Measurements from ENCODE around the gene TNS2. TPM values are rescaled to one million over a fixed set of nuclear protein-coding genes. Genes with fewer than 3 reads are reported as not detected.

The TNS2 gene
- total RNA-seq, 4 donors from 2014 or later, result 173 to 226 (median 202) TPM

- Histone ChIP-seq H3K9me3 (no peaks in the 10 kb centered on the region), H3K27me3 (no peaks in the 10 kb centered on the region), H3K27ac (replicated peaks in 1 of 4) (peak overlapping the region; percentile 7 to 95 (median 88)), H3K4me1 (peaks cover 53 to 91% (median 89%) of the 10 kb centered on the region in 4 donors), H3K36me3 (peaks cover 25 to 47% (median 32%) of the 10 kb centered on the region in 4 donors), H3K4me3 (no peak overlapping the region)
- DNase-seq (ENCODE audit: extremely low spot score), result no peak
- 88% methylated on average over 3 of the region's 3 CpGs for WGBS
- TF ChIP-seq, protein P1, sequence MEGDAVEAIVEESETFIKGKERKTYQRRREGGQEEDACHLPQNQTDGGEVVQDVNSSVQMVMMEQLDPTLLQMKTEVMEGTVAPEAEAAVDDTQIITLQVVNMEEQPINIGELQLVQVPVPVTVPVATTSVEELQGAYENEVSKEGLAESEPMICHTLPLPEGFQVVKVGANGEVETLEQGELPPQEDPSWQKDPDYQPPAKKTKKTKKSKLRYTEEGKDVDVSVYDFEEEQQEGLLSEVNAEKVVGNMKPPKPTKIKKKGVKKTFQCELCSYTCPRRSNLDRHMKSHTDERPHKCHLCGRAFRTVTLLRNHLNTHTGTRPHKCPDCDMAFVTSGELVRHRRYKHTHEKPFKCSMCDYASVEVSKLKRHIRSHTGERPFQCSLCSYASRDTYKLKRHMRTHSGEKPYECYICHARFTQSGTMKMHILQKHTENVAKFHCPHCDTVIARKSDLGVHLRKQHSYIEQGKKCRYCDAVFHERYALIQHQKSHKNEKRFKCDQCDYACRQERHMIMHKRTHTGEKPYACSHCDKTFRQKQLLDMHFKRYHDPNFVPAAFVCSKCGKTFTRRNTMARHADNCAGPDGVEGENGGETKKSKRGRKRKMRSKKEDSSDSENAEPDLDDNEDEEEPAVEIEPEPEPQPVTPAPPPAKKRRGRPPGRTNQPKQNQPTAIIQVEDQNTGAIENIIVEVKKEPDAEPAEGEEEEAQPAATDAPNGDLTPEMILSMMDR (IDR thresholded peaks at IDR 0.05), result no peak
- TF ChIP-seq EP300 (IDR thresholded peaks at IDR 0.05) (no peak), POLR2AphosphoS5 (IDR thresholded peaks at IDR 0.05) (no peak), POLR2A (IDR thresholded peaks at IDR 0.05; ENCODE audit: low read depth) (no peak)
- intact Hi-C loops (cut with DNase I), result loop anchor here (10.0 kb wide), 1 partner anchor 78 kb away; no protein-coding TSS in a partner anchor
These were observed 26.6 kb downstream of the TNS2 start for GRCh38 chr12:53076461-53076860.

- 96% methylated on average over 8 of the region's 8 CpGs for WGBS
- no peak for DNase-seq (ENCODE audit: extremely low spot score)
- peaks cover 47 to 85% (median 83%) of the 10 kb centered on the region in 4 donors for H3K4me1 ChIP-seq
- H3K36me3 ChIP-seq, result peaks cover 25 to 47% (median 32%) of the 10 kb centered on the region in 4 donors
- H3K27ac ChIP-seq (replicated peaks in 1 of 4), result peak overlapping the region in 3 of 4 donors; percentile 94 to 96 (median 95)
- TF ChIP-seq POLR2A (IDR thresholded peaks at IDR 0.05; ENCODE audit: low read depth) (no peak), POLR2AphosphoS5 (IDR thresholded peaks at IDR 0.05) (no peak), EP300 (IDR thresholded peaks at IDR 0.05) (no peak)
- TF ChIP-seq, protein P1 (IDR thresholded peaks at IDR 0.05), result no peak
- no peaks in the 10 kb centered on the region for H3K27me3 ChIP-seq
- intact Hi-C loops (cut with DNase I), result loop anchor here (10.0 kb wide), 1 partner anchor 78 kb away; no protein-coding TSS in a partner anchor
- no peak overlapping the region for H3K4me3 ChIP-seq
- no peaks in the 10 kb centered on the region for H3K9me3 ChIP-seq
These were observed 27.2 kb downstream of the TNS2 start for GRCh38 chr12:53077030-53077429.

DNA sequence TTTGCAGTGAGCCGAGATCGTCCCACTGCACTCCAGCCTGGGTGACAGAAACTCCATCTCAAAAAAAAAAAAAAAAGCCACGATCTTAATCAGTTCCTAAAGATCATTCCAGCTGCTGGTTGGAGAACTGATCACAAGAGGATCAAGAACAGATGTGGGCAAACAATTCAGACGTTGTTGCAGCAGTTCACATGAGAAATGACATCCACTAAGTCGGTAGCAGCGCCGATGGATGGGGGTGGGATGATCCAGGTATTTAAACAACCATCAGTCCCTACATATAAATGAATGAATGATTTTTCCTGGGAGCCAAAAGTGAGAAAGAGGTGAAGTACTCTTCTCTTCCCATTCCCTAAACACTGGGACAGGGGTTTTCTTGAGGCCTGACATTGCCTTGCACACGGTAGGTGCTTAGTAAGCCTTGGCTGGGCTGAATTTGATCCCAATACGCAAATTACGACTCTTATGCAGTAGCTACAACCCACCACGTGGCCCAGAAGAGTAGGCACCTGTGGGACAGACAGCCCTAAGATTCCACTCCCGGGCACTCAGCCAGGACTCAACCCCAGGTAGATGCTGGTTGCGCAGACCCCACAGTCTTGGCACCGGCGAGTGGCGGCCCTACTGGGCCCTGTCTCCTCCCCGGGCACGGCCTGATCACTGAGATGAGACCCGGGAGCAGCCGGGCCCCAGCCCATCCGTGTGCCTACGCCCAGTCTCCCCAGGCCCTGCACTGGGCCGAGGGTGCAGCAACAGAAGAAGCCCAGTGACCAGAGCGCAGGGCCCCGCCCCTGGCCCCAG is 28.8 kb downstream of the TNS2 start:
- no peaks in the 10 kb centered on the region for H3K9me3 ChIP-seq
- intact Hi-C loops (cut with DNase I), result loop anchor here (10.0 kb wide), 1 partner anchor 76 kb away; no protein-coding TSS in a partner anchor
- DNase-seq (ENCODE audit: extremely low spot score), result no peak
- WGBS, result 24% methylated on average over 11 of the region's 25 CpGs
- no peaks in the 10 kb centered on the region for H3K27me3 ChIP-seq
- peaks cover 31 to 69% (median 67%) of the 10 kb centered on the region in 4 donors for H3K4me1 ChIP-seq
- peak overlapping the region; percentile 66 to 78 (median 72) for H3K4me3 ChIP-seq
- TF ChIP-seq EP300 (IDR thresholded peaks at IDR 0.05), result no peak
- TF ChIP-seq POLR2A (IDR thresholded peaks at IDR 0.05; ENCODE audit: low read depth), result no peak
- no peak for TF ChIP-seq POLR2AphosphoS5 (IDR thresholded peaks at IDR 0.05)
- peaks cover 20 to 37% (median 30%) of the 10 kb centered on the region in 4 donors for H3K36me3 ChIP-seq
- peak overlapping the region; percentile 91 to 96 (median 94) for H3K27ac ChIP-seq (replicated peaks in 1 of 4)

GRCh38 chr12:53079226-53080117 is 29.6 kb downstream of the TNS2 start, which contains the start of gene SPRYD3:
SPRYD3 (minus strand) TSS chr12:53079390; CDS start chr12:53079333, 57 bp downstream.
- Histone ChIP-seq H3K4me3 (peak within 1 kb of the TSS; percentile 66 to 78 (median 72)), H3K9me3 (no peaks in the 10 kb centered on the region), H3K27me3 (no peaks in the 10 kb centered on the region), H3K27ac (replicated peaks in 1 of 4) (peak within 1 kb of the TSS; percentile 91 to 96 (median 94)), H3K36me3 (peaks cover 20 to 35% (median 26%) of the 10 kb centered on the region in 4 donors), H3K4me1 (peaks cover 23 to 61% (median 59%) of the 10 kb centered on the region in 4 donors)
- peak; percentile 100 for DNase-seq (ENCODE audit: extremely low spot score)
- 2% methylated on average over 34 of the region's 67 CpGs for WGBS
- TF ChIP-seq POLR2A (IDR thresholded peaks at IDR 0.05; ENCODE audit: low read depth) (peak; percentile 72), EP300 (IDR thresholded peaks at IDR 0.05) (no peak), POLR2AphosphoS5 (IDR thresholded peaks at IDR 0.05) (peak; percentile 86 to 97)
- TF ChIP-seq, protein P1 (IDR thresholded peaks at IDR 0.05), result no peak
- intact Hi-C loops (cut with DNase I), result loop anchor here (10.0 kb wide), 1 partner anchor 75 kb away; no protein-coding TSS in a partner anchor

All from esophagus muscularis mucosa (tissue), 4 donors.